ENCODE results near the gene NEGR1. TPM values are rescaled to one million over a fixed set of nuclear protein-coding genes. Genes with fewer than 3 reads are reported as not detected.

The NEGR1 gene
- total RNA-seq, 4 donors from 2014 or later = 0.49 to 8.8 (median 2.7) TPM

DNA sequence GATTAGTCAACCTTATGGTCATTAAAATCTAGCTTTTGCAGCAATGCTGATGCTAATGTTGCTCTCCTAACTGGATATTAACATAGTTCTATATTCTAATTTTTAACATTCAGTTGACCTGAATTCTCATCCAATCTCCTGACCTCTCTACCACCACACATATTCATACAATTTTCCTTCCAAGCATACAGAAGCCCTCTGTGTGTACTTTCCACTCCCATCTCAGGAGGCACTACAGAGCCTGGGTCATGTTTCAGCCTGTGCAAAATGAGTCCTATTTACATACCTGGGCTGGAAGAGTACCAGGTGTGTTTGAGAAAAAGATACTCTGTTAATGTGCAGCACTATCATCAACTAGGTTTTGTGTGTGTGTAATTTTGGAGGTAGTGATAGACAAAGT, 486.3 kb downstream of the NEGR1 start:
- Histone ChIP-seq H3K27me3 (no peaks in the 10 kb centered on the region), H3K27ac (no peak overlapping the region), H3K36me3 (no peaks in the 10 kb centered on the region), H3K4me3 (no peak overlapping the region), H3K9me3 (no peaks in the 10 kb centered on the region), H3K4me1 (no peaks in the 10 kb centered on the region)
- intact Hi-C loops (cut with DNase I) = no loop called here
- DNase-seq = no peak
- no peak for TF ChIP-seq POLR2A (IDR thresholded peaks at IDR 0.05)
- TF ChIP-seq, protein P1, sequence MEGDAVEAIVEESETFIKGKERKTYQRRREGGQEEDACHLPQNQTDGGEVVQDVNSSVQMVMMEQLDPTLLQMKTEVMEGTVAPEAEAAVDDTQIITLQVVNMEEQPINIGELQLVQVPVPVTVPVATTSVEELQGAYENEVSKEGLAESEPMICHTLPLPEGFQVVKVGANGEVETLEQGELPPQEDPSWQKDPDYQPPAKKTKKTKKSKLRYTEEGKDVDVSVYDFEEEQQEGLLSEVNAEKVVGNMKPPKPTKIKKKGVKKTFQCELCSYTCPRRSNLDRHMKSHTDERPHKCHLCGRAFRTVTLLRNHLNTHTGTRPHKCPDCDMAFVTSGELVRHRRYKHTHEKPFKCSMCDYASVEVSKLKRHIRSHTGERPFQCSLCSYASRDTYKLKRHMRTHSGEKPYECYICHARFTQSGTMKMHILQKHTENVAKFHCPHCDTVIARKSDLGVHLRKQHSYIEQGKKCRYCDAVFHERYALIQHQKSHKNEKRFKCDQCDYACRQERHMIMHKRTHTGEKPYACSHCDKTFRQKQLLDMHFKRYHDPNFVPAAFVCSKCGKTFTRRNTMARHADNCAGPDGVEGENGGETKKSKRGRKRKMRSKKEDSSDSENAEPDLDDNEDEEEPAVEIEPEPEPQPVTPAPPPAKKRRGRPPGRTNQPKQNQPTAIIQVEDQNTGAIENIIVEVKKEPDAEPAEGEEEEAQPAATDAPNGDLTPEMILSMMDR (IDR thresholded peaks at IDR 0.05) = no peak

DNA sequence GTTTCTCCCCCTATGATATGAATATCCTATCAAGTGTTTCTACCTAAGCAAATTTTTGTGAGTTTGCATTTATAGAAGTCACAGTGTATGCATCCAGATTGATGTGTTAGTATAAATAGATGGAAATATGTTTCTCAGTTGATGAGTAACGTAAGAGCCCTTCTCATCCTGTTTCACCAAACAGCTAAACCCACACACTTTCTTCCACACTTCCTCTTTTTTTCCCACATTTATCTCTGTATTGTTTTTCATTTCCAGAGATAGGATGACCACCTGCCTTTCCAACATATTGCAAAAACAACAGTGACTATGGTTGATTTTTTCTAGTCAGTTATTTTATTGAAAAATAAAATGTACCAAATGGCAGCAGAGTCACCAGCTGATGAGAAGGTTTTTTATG, 490.1 kb downstream of the NEGR1 start:
- intact Hi-C loops (cut with DNase I) = no loop called here
- TF ChIP-seq, protein P1 (IDR thresholded peaks at IDR 0.05) = no peak
- no peak for TF ChIP-seq POLR2A (IDR thresholded peaks at IDR 0.05)
- 50 to 60% methylated on average over 1 of the region's 1 CpG for WGBS, 2 donors

DNA sequence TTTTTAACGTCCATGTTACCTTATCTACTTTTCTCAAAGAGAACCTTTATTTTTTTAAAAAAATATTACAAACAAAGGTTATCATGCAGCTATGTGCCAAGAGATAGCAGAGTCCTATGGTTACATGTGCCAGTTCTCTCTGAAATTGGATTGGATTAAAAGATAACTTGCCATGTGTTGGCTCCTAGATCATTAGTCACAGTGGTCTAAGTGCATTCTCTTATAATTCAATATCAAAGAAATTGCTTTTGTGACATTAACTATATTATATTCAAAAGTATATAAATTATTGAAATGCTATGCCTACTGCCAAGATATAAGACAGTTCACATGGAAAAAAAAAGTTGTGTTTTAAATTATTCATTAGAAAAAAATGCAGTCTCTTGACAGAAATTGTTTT, 494.2 kb downstream of the NEGR1 start:
- Histone ChIP-seq H3K27me3 (no peaks in the 10 kb centered on the region), H3K9me3 (peaks cover 0 to 4% (median 0%) of the 10 kb centered on the region in 3 donors), H3K4me1 (no peaks in the 10 kb centered on the region), H3K4me3 (no peak overlapping the region), H3K36me3 (no peaks in the 10 kb centered on the region), H3K27ac (no peak overlapping the region)
- 79 to 83% methylated on average over 1 of the region's 1 CpG for WGBS, 2 donors
- no peak for DNase-seq
- TF ChIP-seq, protein P1 (IDR thresholded peaks at IDR 0.05) = no peak
- no peak for TF ChIP-seq POLR2A (IDR thresholded peaks at IDR 0.05)
- intact Hi-C loops (cut with DNase I) = no loop called here

More for the DNA sequence above, 490.1 kb downstream of the NEGR1 start:
- H3K36me3 ChIP-seq = no peaks in the 10 kb centered on the region
- H3K27me3 ChIP-seq = no peaks in the 10 kb centered on the region
- H3K4me1 ChIP-seq = no peaks in the 10 kb centered on the region
- no peaks in the 10 kb centered on the region for H3K9me3 ChIP-seq
- no peak overlapping the region for H3K27ac ChIP-seq
- DNase-seq = no peak
- H3K4me3 ChIP-seq = no peak overlapping the region

DNA sequence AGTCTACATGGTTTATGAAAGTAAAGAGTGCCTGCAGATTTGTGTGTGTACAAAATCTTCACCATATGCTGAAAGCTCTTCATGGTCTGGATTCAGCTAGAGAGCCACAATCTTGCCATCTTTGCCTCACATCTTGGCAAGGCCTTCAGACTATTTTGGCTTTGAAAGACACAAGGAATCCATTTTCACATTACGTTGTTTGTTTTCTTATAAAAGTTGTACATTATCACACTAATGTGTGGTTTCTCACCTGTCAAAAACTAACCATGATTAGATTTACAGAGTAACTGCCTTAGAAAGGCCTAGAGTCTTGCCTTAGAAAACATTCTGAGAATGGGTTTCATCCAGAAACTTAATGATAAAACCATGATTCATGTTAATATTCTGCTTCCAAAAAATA, 494.6 kb downstream of the NEGR1 start:
- TF ChIP-seq POLR2A (IDR thresholded peaks at IDR 0.05) = no peak
- TF ChIP-seq, protein P1 (IDR thresholded peaks at IDR 0.05) = no peak
- intact Hi-C loops (cut with DNase I) = no loop called here
- H3K36me3 ChIP-seq = no peaks in the 10 kb centered on the region
- WGBS, 2 donors = 63 to 69% methylated on average over 1 of the region's 1 CpG
- peaks cover 0 to 4% (median 0%) of the 10 kb centered on the region in 3 donors for H3K9me3 ChIP-seq
- no peaks in the 10 kb centered on the region for H3K4me1 ChIP-seq
- H3K4me3 ChIP-seq = no peak overlapping the region
- no peak overlapping the region for H3K27ac ChIP-seq
- no peaks in the 10 kb centered on the region for H3K27me3 ChIP-seq
- no peak for DNase-seq

DNA sequence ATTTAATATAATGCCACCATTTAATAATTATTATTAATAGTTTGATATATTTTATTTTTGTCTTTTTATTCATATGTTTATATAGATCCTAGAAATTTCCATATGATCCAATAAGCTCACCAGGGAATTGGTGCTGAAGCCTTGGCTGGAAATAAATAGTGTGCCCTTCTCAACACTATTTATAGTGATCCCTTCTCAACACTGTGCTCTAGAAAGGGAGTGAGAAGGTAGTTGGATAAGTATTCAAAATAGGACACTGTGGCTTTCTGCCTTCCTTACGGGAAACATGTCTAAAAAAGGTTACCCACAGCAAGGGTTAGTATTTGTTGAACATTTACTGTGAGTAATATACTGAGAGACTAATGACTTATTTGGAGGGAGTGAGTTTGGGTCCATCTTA, 496.1 kb downstream of the NEGR1 start:
- H3K4me3 ChIP-seq = no peak overlapping the region
- H3K4me1 ChIP-seq = no peaks in the 10 kb centered on the region
- WGBS, 2 donors = 88 to 89% methylated on average over 1 of the region's 1 CpG
- no peaks in the 10 kb centered on the region for H3K27me3 ChIP-seq
- H3K36me3 ChIP-seq = no peaks in the 10 kb centered on the region
- intact Hi-C loops (cut with DNase I) = no loop called here
- peaks cover 0 to 4% (median 0%) of the 10 kb centered on the region in 3 donors for H3K9me3 ChIP-seq
- TF ChIP-seq POLR2A (IDR thresholded peaks at IDR 0.05) = no peak
- TF ChIP-seq, protein P1 (IDR thresholded peaks at IDR 0.05) = no peak
- no peak for DNase-seq
- no peak overlapping the region for H3K27ac ChIP-seq
